Prostate gland (tissue), 2 donors: ENCODE measurements around the gene PNPLA5. TPM values are rescaled to one million over a fixed set of nuclear protein-coding genes. Genes with fewer than 3 reads are reported as not detected.
"Not testable (repeated sequence)": the region's sequence is repeated elsewhere in the genome, so short reads cannot be mapped to it uniquely, and the experiment has no call there.

Experiments
- DNase-seq: peaks from one replicate; pipeline ENCODE4 v3.0.0-alpha.2; 2019; ENCODE audit warnings: low spot score
- H3K27ac ChIP-seq, 2 donors: fragments of 200-600 bp; sonication (generic); 2 replicates each; pipeline ENCODE4 v1.5.1; 2017 to 2019
- H3K27me3 ChIP-seq: fragments of 200-600 bp; sonication (generic); replicated peaks from 2 replicates; pipeline ENCODE4 v1.5.1; 2019; ENCODE audit not compliant: insufficient read depth
- H3K36me3 ChIP-seq, 2 donors: fragments of 200-600 bp; sonication (generic); 1 replicate in 1 of 2; 2 replicates in 1 of 2; pipeline versions ENCODE4 v1.5.1 to v1.8.1; 2017 to 2019
- H3K4me1 ChIP-seq: fragments of 200-600 bp; sonication (generic); replicated peaks from 2 replicates; pipeline ENCODE4 v1.5.1; 2019
- H3K4me3 ChIP-seq, 2 donors: fragments of 200-600 bp; sonication (generic); 2 replicates each; pipeline ENCODE4 v1.5.1; 2017 to 2019
- H3K9me3 ChIP-seq: fragments of 200-600 bp; sonication (generic); 2 replicates; pipeline ENCODE4 v1.5.1; 2017
- POLR2A ChIP-seq: fragments of 450-650 bp; IDR thresholded peaks from one replicate; pipeline ENCODE4 v1.6.1; 2016; ENCODE audit warnings: antibody characterized with exemption, mild to moderate bottlenecking
- POLR2AphosphoS5 ChIP-seq: sonication (generic); formaldehyde crosslinking; IDR thresholded peaks from one replicate; pipeline ENCODE4 v1.6.1; 2017; ENCODE audit warnings: antibody characterized with exemption
- WGBS: methylation state at CpG from one replicate; pipeline ENCODE4 v1.1.5; 2018; 5-methylcytosine and 5-hydroxymethylcytosine counted together
- intact Hi-C: fragments of 100-400 bp; cut with DNase I; formaldehyde crosslinking; loops from one replicate; pipeline ENCODE4 v1.14.2; 2022
- total RNA-seq, 2 donors: library from RNA; depleted of rRNA; stranded (reverse); fragments of >200 nt; gene quantifications; one replicate each; pipeline ENCODE4 v1.1.0, GENCODE V29; 2016
- TF ChIP-seq, protein P1 (sequence below), 4 experiments: fragments of 200-600 bp in 2 of 4; fragments of 450-650 bp in 2 of 4; sonication (generic) in 2 of 4; IDR thresholded peaks; 1 replicate in 3 of 4; 2 replicates in 1 of 4; pipeline ENCODE4 v1.5.1; 2016 to 2019; ENCODE audit warnings: antibody characterized with exemption in 4 of 4, mild to moderate bottlenecking in 2 of 4, moderate library complexity in 2 of 4

PNPLA5 gene
- total RNA-seq, 2 donors from 2014 or later: not detected

DNA sequence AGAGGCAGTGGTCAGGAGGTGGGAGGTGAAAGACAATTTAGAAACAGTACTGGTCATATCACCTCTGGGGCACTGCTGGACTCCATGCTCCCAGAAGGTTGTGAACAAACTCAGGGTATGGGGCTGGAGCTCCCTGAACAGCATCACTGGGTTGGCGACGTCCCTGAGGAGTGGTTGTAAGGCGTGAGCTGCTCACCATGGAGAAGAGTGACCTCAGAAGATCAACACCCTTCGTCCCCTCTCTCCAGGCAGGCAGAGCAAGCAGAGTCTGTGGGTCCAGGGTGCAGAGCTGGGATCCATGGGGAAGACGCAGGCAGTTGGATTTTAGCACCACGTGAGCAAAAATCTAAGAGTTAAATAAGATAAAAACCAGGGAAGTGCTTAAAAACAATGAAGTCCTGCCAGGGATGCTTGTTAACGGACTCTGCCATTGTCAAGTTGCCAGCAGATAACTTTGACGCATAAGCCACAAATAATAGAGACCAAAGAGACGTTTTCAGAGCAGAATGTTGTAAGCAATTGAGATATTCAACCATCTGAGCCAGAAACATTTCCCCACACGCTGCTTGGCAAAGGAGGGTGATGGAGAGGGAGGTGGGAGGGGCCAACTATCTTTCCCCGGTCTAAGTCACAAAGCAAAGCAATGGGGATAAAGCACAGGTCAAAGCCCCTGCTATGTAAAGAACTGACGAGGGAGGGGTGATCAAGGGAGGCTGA lies 13.6 kb downstream of the PNPLA5 start:
- DNase-seq: no peak
- TF ChIP-seq, protein P1, sequence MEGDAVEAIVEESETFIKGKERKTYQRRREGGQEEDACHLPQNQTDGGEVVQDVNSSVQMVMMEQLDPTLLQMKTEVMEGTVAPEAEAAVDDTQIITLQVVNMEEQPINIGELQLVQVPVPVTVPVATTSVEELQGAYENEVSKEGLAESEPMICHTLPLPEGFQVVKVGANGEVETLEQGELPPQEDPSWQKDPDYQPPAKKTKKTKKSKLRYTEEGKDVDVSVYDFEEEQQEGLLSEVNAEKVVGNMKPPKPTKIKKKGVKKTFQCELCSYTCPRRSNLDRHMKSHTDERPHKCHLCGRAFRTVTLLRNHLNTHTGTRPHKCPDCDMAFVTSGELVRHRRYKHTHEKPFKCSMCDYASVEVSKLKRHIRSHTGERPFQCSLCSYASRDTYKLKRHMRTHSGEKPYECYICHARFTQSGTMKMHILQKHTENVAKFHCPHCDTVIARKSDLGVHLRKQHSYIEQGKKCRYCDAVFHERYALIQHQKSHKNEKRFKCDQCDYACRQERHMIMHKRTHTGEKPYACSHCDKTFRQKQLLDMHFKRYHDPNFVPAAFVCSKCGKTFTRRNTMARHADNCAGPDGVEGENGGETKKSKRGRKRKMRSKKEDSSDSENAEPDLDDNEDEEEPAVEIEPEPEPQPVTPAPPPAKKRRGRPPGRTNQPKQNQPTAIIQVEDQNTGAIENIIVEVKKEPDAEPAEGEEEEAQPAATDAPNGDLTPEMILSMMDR (IDR thresholded peaks at IDR 0.05): no peak
- no peak for TF ChIP-seq POLR2A
- TF ChIP-seq POLR2AphosphoS5: no peak
- Histone ChIP-seq H3K4me3 (no peak overlapping the region), H3K4me1 (no peaks in the 10 kb centered on the region), H3K36me3 (no peaks in the 10 kb centered on the region), H3K9me3 (no peaks in the 10 kb centered on the region), H3K27me3 (no peaks in the 10 kb centered on the region), H3K27ac (no peak overlapping the region)
- WGBS: 37% methylated on average over 12 of the region's 12 CpGs
- intact Hi-C loops: no loop called here

DNA sequence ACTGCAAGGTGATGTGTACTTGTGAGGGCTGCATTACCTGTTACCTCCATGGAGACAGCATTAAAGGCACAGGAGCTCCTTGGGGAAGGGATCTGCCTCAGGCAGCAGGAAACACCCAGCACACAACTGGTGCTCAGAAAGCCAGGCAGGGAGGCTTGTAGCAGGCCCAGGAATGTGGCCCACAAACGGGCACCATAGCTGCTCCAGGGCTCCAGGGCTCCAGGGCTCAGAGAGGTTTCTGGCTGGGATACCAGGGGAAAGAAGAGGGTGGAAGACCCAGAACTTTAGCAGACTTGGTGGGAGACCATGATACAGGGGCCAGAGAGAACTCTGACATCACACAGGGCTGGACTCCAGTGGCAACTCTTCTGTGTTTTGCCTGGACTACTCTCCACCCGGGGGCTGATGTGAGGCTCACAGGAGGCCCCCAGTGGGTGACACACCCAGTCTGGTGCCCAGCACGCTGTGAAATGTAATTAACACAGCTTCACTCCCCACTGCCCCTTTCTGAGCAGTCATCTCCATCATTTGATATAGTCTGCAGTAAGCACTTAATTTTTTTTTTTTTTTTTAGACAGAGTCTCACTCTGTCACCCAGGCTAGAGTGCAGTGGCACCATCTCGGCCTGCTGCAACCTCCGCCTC lies 14.8 kb downstream of the PNPLA5 start:
- Histone ChIP-seq H3K27me3 (no peaks in the 10 kb centered on the region), H3K27ac (no peak overlapping the region), H3K36me3 (no peaks in the 10 kb centered on the region), H3K9me3 (no peaks in the 10 kb centered on the region), H3K4me1 (no peaks in the 10 kb centered on the region), H3K4me3 (no peak overlapping the region)
- TF ChIP-seq POLR2AphosphoS5: no peak
- no peak for TF ChIP-seq POLR2A
- TF ChIP-seq, protein P1 (IDR thresholded peaks at IDR 0.05): no peak
- intact Hi-C loops: no loop called here
- 72% methylated on average over 5 of the region's 5 CpGs for WGBS
- DNase-seq: no peak

DNA sequence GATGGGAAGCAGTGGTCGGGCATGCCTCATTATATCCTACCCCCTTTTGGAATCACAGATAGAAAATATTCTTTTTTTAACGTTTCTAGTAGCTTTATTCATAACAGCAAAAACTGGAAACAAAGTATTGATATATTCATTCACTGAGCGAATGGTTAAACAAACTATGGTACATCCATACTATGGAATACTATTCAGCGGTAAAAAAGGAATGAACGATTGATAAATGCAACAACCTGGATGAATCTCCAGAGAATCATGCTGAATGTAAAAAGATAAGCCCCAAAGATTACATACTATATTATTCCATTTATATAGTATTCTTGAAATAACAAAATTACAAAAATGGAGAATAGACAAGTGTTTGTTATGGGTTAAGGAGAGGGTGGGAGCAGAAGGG lies 22.0 kb downstream of the PNPLA5 start:
- no peaks in the 10 kb centered on the region for H3K4me1 ChIP-seq
- intact Hi-C loops: no loop called here
- H3K9me3 ChIP-seq: no peaks in the 10 kb centered on the region
- H3K27ac ChIP-seq: no peak overlapping the region
- no peak for DNase-seq
- no peaks in the 10 kb centered on the region for H3K36me3 ChIP-seq
- no peak overlapping the region for H3K4me3 ChIP-seq
- WGBS: 92% methylated on average over 5 of the region's 5 CpGs
- peaks cover 3% of the 10 kb centered on the region for H3K27me3 ChIP-seq
- no peak for TF ChIP-seq POLR2A
- TF ChIP-seq, protein P1 (IDR thresholded peaks at IDR 0.05): no peak
- TF ChIP-seq POLR2AphosphoS5: no peak

DNA sequence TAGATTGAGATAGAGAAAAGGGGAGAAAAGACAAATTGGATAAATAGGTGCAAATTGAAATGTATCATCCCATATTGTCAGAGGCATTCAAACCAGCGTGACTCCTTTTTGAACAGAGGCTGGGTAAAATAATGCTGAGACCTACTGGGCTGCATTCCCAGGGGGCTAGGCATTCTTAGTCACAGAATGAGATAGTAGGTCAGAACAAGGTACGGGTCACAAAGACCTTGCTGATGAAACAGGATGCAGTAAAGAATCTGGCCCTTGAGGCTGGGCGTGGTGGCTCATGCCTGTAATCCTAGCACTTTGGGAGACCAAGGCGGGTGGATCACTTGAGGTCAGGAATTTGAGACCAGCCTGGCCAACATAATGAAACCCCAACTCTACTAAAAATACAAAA lies 22.8 kb downstream of the PNPLA5 start:
- H3K4me3 ChIP-seq, H3K27ac ChIP-seq, DNase-seq, H3K9me3 ChIP-seq, intact Hi-C loops, H3K4me1 ChIP-seq, H3K27me3 ChIP-seq, H3K36me3 ChIP-seq: not testable (repeated sequence)
- WGBS: 81% methylated on average over 4 of the region's 4 CpGs

DNA sequence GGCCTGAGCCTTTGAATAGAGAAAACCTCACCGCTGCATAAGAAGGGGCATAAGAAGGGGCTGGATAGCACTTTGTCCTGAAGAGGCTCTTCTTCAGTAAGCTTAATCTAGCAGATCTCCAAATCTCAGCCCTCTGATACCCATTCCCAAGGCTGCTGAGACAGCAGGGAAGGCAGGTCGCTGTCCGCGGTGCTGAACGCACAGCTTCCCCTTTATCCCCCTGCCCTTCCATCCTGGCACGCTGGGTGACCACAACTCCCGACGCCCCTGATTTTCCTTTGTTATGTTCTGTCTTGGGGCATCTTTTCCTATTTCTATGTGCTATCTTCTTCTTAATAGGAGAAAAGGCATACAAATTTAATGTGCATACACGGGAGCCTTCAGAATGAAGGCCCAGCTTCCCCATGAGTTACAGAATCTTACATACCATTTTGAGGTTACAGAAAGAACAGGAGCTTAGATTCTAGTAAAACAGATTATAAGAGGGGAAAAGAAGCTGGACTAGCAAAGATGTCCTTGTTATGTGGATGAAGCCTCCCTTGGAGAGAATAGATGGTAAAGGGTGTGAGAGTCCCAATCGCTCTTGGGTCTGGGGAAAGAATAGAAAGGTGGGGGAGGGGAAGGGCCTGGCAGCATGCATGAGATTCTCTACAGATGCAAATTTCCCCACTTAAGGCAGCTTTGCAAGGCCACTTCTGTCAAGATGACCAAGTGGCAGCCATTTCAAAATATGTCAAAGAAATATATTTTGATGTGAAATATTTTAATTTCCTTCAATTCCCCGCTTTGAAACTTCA lies 23.8 kb downstream of the PNPLA5 start:
- TF ChIP-seq POLR2AphosphoS5: no peak
- no peak for TF ChIP-seq POLR2A
- TF ChIP-seq, protein P1 (IDR thresholded peaks at IDR 0.05): no peak
- Histone ChIP-seq H3K4me3 (no peak overlapping the region), H3K36me3 (no peaks in the 10 kb centered on the region), H3K27me3 (peaks cover 11% of the 10 kb centered on the region), H3K9me3 (no peaks in the 10 kb centered on the region), H3K27ac (no peak overlapping the region), H3K4me1 (no peaks in the 10 kb centered on the region)
- peak; percentile 21 for DNase-seq
- 11% methylated on average over 11 of the region's 11 CpGs for WGBS
- intact Hi-C loops: no loop called here
